COR-L47 (cell line): Measurements from ENCODE around the gene CDC42BPG.
"Not testable (repeated sequence)": the region's sequence is repeated elsewhere in the genome, so short reads cannot be mapped to it uniquely, and the experiment has no call there.

ENCODE experiments used
- DNase-seq: peaks from one replicate; lab custom pipeline; 2025; lab: John Stamatoyannopoulos, UW

CDC42BPG gene

DNA sequence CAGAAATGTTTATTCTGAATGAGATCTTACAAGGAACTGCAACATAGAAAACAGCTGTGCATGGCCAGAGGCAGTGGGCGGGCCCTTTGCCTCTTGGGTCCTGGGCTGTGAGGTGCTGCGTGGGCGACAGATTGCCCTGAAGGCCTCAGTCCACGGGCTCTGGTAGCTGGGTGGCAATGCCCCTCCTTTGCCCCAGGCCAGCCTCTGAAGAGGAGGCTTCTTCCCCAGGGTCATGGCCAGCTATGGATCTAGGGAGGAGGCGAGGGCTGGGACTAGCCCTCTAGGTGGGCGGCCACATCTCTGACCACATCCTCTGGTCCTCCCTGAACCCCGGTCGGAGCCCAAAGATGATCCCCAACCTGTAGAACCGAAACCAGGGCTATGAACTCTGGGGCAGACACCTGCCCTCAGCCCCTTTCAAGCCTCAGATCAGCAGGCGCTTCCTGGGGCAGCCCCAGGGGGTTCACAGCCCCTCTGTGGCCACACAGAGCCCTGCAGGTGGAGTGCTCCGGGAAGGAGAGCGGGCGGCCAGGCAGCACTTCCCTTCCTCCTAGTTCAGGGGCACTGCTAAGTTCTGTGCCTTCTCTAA, 6.6 kb upstream of the CDC42BPG start:
- DNase-seq: no peak

DNA sequence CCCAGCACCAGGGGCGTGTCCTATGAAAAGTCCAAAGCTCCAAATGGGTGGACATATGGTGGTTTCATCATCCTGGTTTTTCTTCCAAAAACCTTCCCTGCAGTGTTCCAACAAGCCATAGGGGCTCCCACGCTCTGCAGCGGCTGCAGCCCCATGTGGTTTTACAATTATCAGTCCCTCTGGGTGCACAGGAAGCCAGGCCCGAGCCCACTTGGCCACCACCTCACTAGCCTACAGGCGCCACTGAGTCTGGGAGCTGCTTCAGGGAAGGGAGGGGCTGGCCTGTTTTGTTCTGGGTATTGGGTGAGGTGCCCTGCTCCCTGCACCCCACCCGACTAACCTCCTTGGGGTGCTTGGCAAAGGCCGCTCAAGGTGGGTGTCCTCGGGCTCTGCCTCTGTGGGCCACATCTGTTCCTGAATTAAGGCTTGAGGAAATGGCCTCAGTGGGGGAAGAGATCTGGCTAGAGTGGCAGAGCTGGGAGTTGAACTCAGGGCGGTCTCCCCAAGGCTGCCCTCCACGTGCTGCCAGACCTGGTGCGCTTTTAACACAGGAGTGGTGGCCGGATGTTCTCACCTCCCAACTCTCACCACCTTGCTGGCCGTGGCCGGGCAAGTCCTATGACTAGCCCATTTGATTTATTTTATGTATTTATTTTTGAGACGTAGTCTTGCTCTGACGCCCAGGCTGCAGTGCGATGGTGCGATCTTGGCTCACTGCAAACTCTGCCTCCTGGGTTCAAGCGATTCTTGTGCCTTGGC, 5.3 kb upstream of the CDC42BPG start:
- no peak for DNase-seq

DNA sequence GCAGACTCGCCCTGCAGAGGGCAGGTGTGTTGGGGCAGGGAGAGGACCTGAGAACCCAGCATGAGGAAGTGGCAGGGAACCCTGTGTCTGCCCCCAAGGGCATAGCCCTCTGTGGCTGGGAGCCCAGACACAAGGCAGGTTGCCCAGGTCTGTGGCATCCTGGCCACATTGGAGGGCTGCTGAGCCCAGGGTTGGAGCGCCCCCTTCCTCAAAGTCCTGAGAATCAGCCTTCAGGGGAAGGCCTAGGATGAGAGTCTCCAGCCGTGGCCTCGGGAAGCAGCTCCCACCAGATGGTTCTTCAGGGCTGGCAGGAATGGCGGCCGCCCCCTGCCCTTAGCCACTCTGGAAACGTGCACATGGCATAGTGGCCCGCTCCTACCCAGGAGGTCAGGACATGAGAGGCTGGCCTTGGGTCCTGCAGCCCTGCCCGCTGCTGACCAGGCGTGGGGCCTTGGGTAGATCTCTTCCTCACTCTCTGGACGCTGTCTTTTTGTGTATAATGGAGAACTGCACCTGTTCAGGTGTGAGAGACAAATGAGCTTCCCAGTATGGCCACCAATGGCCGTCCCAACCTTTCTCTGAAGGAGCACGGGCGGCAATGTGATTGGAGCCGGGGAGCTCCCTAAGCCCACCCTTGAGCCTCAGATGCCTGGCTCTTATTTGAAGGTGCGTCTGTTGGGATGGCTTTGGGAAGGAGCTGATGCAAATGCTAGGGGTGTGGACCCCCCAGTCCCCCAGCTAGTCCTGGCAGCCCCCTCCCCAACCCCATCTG, 4.6 kb upstream of the CDC42BPG start:
- DNase-seq: no peak

DNA sequence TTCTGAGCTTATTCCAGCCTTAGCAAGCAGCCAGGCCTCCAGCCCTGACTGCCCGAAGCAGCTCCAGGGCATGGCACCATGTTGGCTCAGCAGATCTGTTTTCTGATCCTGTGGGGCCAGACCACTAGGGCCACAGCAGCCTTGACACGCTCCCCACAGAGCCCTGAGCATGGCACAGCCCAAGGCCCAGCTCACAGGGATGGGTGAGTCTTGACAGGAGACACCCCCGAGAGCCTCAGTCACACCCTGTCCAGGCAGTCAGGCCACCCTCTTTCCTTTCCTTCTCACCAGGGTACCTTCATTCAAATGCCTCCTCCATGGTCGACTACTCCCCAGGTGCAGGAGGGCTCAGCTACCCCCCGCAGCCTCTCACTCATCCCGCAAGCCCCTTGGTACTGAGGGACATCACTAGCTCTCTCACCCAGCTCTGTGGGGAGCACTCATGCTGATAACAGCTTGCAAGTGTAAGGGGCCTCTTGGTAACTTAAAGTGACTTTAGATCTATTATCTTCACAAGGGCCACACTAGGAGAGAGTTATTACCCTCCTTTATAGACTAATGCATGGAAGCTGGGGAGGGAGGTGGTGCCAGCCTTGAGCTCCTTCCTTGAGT, 3.9 kb upstream of the CDC42BPG start:
- no peak for DNase-seq

DNA sequence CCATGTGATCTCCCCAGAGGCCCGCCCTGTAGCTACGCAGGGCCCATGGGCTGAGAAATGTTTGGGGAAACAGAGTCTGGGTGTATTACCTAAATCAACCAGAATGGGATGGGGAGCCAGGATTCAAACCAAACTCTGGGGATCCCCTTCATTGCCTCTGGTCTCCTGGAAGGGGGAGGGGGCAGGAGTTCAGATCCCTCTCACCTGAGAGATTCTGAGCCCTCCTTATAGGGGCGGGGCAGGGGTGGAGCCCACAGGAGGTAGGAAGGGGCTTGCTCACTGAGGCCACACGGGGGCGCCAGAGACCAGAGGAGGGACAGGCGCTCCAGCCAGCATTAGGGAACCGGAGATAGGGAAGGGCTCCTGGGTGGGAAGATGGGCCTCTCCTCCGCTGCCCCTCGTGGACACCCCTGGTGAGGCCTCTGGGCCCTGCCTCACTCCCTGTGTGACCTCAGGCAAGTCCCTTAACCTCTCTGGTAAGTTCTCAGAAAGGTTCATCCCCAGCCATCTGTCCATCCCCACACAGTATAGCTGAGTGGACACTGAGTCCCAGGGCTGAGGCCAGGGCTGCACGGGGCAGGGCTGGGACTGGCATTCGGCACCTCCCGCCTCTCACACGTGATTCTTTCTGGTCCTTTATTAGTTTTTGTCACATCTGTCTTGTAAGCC, 2.7 kb upstream of the CDC42BPG start:
- DNase-seq: peak; percentile 91

DNA sequence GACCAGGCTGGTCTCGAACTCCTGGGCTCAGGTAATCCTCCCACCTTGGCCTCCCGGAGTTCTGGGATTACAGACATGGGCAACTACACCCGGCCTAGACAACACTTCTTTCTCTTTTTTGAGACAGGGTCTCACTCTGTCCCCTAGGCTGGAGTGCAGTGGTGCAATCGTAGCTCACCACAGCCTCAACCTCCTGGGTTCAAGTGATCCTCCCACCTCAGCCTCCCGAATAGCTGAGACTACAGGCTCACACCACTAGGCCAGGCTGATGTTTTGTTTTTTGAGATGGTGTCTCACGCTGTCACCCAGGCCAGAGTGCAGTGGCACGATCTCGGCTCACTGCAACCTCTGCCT, 1.3 kb upstream of the CDC42BPG start:
- not testable (repeated sequence) for DNase-seq

DNA sequence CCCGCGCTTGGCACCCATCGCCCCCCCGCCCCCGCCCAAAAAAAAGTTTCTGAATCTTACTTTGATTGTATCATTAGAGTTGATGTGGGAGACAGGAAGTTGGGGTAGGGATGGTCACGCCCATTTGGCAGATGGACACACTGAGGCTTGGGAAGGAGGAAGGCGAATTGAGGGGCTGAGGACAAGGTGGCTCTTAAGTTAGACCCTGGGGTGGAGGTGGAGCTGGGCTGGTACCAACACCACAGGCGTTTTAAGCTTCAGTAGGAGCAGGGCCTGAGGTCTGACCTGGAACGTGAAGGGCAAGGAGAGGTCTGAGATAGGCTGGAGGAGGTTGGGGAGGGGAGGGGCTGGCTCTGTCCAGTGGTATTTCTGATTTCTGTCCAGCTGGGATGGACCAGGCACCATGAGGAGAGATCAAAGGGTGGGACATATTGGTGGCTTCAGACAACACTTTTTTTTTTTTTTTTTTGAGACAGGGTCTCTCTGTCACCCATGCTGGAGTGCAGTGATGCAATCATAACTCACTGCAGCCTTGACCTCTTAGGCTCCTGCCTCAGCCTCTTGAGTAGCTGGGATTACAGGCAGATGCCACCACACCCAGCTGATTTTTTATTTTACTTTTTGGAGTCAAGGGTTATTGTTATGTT, 799 bp upstream of the CDC42BPG start:
- no peak for DNase-seq

DNA sequence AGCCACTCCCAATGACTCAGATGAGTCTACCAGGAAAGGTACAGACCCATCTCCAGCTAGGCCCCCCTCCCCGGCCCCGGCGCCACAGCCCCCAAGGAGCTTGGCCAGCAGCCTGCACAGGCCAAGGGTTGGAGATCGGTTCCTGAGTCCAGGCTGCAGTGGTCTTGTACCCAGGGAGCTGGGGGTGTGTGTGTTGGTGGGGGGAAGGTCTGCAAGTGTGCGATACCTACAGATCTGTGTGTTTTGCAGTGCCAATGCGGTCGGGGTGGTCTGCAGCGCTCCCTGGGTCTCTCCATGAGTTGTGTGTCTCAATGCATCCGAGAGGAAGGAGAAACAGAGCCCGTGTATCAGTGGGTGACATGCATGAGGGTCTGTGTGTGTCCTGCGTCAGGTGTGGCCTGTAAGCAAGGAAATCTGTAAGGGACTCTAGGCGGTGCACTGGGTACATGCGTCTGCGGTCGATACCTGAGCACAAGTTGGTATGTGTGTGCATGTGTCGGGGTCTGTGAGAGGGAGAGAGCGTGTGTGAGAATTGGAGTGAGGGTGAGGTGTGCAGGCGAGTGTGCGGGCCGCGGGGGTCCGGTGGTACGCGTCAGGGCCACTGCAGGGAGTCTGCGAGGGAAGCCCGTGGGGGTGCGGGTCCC, 645 bp downstream of the CDC42BPG start:
- DNase-seq: no peak

DNA sequence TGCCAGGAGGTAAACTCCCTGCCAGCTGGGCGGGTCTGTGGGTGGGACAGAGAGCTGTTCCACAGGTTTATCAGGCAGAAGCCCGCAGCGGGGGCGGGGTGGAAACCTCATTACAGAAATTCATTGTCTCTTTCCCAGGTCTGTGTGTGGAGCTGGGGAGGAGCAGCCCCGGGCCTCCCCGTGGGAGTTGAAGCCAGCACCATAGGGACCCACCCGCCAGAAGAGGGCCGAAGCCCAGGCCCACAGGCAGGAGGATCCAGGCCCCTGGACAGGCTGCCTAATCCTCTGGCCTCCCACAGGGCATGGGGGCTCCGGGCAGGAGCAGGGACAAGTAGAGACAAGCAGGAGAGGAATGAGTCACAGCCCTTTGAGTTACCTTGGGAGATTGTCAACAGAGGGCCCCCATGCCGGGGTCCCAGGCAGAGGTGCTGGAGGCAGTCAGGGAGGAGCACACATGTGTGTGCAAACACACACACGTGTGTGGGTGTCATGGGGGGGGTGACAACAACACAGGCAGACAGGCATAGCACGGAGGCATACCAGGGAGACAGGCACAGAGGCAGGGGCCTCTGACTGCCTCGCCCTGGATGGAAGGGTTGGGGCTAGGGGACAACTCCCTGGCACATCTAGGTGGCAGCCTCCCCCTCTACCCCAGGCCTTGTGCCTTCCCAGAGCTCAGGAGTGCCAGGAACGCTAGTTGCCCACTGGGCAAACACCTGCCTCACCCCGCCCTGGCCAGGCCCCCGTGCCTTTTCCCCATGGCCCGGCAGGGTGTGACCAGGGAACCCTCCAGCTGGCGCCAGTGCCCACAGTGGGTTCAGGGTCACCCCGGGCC, 1.4 kb downstream of the CDC42BPG start:
- peak; percentile 47 for DNase-seq

DNA sequence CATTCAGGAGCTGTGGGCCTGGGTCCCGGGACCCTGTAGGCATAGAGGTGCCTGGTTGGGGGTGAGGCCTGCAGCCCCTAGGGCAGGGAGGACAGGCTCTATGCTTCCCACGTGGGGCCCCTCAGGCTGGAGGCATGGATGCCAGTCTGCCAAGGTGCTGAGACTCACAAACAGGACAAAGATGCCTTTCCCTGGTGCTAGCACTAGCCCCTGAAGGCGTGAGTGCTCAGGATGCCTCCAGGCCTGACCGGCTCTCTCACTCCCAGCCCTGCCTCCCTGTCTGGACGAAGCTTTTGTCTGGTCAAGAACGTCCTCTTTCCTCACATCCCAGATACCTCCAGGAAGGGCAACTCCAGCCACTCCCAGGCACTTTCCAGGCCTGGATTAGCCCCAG, 2.1 kb downstream of the CDC42BPG start:
- no peak for DNase-seq

DNA sequence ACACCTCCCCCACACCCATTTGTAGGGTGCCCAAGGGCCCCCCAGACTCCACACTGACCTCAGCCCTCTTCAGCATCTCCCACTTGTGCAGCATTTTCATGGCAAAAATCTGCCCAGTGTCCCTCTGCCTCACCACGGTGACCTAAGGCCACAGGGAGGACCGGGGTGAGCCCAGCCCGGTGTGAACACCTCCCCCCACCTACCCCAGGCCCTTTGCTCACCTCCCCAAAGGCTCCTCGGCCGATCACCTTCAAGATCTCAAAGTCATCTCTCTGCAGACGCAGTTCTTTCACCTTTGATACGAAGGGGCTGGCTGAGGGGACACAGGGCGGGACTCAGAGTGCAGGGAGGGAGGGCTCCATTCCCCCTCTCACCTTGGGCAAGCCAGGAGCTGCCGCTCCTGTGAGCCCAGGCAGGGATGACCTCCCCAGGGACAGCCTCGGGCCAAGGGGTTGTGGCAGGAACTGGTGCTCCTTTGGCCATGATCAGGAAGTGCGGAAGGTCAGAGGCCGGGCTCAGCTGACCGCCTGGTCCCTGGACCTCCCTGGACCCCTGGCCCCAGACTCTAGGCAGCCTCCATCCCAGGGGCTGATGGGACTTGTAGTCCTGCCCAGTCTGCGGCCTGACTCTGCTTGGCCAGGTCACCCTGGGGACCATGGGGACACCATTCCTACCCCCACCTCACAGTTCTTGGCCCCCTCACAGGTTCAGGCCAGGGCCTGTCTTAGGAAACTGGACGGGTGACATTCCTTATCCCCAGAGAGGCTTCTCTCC, 2.7 kb downstream of the CDC42BPG start:
- DNase-seq: no peak

DNA sequence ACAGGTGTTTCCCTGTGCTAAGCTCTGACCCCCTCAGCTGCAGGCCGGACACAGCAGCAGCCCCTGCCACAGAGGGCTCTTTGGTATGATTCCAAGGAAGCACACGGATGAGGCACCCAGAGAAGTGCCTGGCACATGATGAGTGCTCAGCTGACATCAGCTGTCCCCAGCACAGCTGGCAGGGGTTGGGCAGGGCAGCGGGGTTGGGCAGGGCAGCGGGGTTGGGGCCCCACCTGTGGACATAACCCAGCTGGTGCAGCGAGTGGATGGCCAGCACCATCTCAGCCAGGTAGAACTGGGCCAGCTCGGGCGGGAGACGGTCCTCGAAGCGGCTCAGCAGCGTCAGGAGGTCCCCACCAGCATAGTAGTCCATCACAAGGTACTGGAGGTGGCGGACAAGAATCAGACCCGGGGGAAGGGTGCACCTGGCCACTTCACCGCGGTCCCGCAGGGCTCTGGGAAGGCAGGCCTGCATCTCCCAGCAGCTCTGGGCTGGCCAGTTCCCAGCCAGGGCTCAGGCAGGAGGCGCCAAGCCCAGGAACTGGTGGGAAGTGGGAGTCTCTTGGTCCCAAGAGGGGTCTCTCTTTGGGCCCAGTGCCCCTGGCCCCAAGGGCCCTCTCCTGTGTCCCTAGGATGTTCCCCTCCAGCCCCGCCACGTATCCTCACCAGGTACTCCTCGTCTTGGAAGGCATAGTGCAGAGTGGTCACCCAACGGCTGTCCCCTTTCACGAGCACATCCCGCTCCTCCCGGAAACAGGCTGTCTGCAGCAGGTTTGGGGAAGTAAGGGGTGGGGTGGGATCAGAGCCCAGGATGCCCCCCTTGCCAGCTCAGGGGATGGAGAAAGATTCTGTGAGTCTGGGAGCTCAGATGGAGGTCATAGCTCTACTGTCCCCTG, 4.3 kb downstream of the CDC42BPG start:
- no peak for DNase-seq

DNA sequence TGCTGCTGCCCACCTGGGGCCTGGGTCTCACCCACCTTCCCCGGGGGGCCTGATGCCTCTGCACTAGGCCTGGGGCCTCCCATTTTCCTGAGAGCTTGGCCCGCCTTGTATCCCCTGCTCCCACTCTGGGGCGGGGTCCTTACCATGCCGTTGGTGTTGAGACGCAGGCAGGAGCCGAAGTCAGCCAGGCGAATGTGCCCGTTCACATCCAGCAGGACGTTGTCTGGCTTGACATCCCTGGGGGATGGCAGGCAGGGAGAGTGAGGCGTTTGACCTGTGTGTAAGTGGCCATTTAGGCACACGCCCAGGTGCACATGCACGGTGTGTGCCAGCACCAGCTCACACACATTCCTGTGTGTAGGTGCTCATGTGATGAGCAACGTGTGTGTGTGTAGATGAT, 5.1 kb downstream of the CDC42BPG start:
- DNase-seq: no peak

DNA sequence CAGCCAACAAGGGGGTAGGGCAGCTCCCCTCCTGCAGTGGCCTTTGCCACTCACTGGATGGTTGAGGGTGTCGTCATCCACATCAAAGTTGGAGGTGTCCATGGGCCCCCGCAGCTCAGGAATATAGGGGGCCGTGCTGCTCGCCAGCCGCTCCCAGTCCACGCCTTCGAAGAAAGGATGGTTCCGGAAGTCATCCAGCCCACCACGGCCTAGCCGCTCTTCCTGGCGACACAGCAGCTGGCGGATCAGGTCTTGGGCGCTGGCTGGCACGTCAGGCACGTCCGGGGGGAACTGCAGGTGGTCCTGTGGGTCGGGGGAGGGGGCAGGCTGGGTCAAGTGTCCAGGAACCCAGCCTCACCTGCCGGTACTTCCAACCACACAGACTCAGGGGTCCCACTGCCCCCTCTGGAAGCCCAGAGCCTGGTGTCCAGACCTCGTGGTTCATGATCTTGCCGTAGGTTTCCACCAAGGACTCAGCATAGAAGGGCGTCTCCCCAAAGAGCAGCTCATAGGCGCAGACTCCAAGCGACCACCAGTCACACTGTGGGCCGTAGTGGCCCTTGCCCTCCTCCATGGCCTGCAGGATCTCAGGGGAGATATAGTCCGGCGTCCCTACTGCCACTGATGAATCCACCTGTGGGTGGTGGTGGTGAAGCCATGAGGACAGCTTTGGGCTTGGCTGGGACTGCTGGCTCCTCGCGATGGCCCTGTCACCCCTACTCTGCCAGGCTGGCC, 5.7 kb downstream of the CDC42BPG start:
- DNase-seq: no peak

DNA sequence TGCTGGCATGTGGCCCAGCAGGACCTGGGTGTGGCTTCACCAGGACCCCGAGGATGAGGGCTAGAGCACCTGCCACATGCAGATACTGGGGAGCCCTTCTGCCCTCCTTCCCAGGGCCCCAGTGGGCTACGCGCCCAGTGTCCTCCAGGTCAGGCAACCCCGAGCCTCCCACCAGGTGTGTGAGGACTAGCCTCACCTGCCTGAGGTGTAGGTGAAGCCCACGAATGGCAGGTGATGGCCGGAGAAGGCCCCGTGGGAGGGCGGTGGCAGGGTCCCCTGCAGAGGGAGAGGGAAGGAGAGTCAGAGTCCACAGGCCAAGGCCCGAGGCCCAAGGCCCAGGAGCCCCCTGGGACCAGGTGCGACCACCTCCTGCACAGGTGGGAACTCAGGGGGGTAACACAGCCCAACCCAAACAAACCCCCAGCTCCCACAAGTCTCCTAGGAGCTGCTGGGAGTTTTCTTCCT, 6.5 kb downstream of the CDC42BPG start:
- DNase-seq: no peak

DNA sequence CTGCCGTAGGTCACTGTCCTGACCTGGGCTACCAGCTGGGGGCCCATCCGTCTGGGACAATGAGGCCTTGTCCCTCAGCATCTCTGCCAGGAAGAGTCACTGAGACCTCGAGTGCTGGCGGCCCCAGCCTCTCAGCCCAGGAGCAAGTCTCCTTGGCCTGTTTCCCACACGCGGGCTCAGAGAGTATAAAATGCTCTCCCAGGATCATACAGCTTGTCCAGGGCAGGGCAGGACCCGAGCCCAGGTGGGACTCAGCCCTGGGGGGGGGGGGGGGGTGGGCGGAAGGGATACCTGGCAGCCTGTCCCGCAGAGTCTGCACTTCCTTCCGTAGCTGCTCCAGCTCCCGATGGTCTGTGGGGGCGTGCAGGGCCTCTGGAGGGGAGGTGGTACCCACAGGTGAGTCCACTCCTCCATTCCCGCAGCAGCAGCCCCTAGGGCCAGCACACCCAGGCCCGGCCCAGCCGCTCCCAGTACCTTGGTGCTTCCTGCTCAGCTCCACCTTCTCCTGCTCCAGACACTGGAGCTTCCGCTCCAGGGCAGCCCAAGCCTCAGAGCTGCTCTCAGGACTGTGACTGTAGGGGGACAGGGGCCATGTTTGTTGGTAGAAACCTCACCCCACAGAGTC, 7.9 kb downstream of the CDC42BPG start:
- DNase-seq: no peak
